Suprapubic skin (tissue), 4 donors: Measurements from ENCODE around the gene HMGCR.

Experiments
- EP300 ChIP-seq: sonication (generic); formaldehyde crosslinking; IDR thresholded peaks from one replicate; pipeline ENCODE4 v1.6.1; 2017; ENCODE audit warnings: antibody characterized with exemption
- POLR2A ChIP-seq, 2 donors: fragments of 450-650 bp; IDR thresholded peaks; one replicate each; pipeline ENCODE4 v1.6.1; 2017; ENCODE audit warnings: antibody characterized with exemption in 2 of 2, mild to moderate bottlenecking in 2 of 2, moderate library complexity in 2 of 2
- POLR2AphosphoS5 ChIP-seq, 3 donors: sonication (generic); formaldehyde crosslinking; IDR thresholded peaks; one replicate each; pipeline ENCODE4 v1.6.1; 2017; ENCODE audit warnings: antibody characterized with exemption in 3 of 3
- TF ChIP-seq, protein P1 (sequence below), 2 donors: fragments of 200-600 bp in 1 of 2; fragments of 450-650 bp in 1 of 2; sonication (generic) in 1 of 2; IDR thresholded peaks; one replicate each; pipeline ENCODE4 v1.5.1; 2016 to 2019; ENCODE audit warnings: antibody characterized with exemption in 2 of 2, mild to moderate bottlenecking in 1 of 2, moderate library complexity in 1 of 2

- TF ChIP-seq POLR2A (IDR thresholded peaks at IDR 0.05) (no peak), EP300 (no peak), POLR2AphosphoS5 (IDR thresholded peaks at IDR 0.05) (no peak)
- TF ChIP-seq, protein P1, sequence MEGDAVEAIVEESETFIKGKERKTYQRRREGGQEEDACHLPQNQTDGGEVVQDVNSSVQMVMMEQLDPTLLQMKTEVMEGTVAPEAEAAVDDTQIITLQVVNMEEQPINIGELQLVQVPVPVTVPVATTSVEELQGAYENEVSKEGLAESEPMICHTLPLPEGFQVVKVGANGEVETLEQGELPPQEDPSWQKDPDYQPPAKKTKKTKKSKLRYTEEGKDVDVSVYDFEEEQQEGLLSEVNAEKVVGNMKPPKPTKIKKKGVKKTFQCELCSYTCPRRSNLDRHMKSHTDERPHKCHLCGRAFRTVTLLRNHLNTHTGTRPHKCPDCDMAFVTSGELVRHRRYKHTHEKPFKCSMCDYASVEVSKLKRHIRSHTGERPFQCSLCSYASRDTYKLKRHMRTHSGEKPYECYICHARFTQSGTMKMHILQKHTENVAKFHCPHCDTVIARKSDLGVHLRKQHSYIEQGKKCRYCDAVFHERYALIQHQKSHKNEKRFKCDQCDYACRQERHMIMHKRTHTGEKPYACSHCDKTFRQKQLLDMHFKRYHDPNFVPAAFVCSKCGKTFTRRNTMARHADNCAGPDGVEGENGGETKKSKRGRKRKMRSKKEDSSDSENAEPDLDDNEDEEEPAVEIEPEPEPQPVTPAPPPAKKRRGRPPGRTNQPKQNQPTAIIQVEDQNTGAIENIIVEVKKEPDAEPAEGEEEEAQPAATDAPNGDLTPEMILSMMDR (IDR thresholded peaks at IDR 0.05), result no peak
Measured at GRCh38 chr5:75362474-75362975, 25.5 kb downstream of the HMGCR start.
